Loucy (cell line): ENCODE measurements around the gene LRRC45.

Experiments used
- CTCF ChIP-seq: fragments of 200-600 bp; sonication (generic); conservative IDR thresholded peaks from 2 replicates; pipeline ENCODE4 v1.5.1; 2014; ENCODE audit warnings: mild to moderate bottlenecking, antibody characterized with exemption, low read length
- EZH2phosphoT487 ChIP-seq: fragments of 200-600 bp; IDR thresholded peaks from 2 replicates; pipeline ENCODE4 v1.6.1; 2018; ENCODE audit warnings: antibody characterized with exemption, mild to moderate bottlenecking, moderate library complexity, borderline replicate concordance

GRCh38 chr17:82016875-82017459, 6.1 kb upstream of the LRRC45 start:
- no peak for TF ChIP-seq CTCF
- no peak for TF ChIP-seq EZH2phosphoT487
